Cardiac fibroblast (primary cell): Measurements from ENCODE around the gene OSBPL3.

Source experiments
- DNase-seq, 2 donors: peaks; one replicate each; pipeline versions ENCODE4 v3.0.0 to v3.0.0-alpha.2; 2010; ENCODE audit warnings: low read depth in 2 of 2
- H3K4me3 ChIP-seq, 2 donors: replicated peaks in 1 of 2; 1 replicate in 1 of 2; 2 replicates in 1 of 2; pipeline ENCODE4 v1.5.1; 2011; ENCODE audit warnings: low read depth in 2 of 2, low read length in 2 of 2, mild to moderate bottlenecking in 2 of 2, moderate library complexity in 1 of 2
- TF ChIP-seq, protein P1 (sequence below): IDR thresholded peaks from one replicate; pipeline ENCODE4 v1.5.1; 2011; ENCODE audit warnings: low read depth, mild to moderate bottlenecking, low read length, inconsistent platforms

Gene OSBPL3

DNA sequence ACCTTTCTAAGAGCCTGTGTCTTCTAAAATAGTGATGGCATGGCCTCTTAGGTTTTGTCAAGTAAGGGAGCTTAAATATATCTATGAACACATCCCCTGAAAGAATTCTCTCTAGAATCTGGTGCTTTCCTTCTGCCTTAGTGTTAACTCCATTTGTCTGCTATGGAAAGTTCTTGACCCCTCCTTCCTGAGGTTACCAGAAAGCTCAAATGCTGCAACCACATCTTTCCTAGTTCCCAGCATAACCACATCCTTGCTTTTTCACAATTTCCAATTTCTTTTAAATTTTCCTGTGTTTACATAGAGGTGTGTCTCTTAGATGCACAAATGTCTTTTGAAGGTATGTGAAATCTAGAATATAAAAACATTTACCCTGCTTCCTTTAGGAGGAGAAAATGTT lies 206.3 kb downstream of the OSBPL3 start:
- no peak for DNase-seq
- H3K4me3 ChIP-seq = no peak overlapping the region

DNA sequence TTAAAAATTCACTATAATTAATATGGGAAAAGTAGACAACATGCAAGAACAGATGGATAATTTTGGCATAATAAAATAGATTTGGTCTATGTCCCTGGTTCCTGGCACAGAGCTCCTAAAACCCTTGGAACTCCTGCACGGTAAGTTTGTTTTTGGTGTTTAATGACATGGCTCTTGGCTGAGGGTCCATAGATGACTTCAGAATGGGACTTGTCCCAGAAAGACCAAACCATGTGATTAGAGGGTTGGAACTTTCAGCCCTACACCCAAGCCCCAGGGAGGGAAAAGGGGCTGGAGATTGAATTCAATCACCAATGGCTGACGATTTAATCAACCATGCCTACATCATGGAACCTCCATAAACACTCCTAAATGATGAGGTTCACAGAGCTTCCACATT lies 210.1 kb downstream of the OSBPL3 start:
- TF ChIP-seq, protein P1, sequence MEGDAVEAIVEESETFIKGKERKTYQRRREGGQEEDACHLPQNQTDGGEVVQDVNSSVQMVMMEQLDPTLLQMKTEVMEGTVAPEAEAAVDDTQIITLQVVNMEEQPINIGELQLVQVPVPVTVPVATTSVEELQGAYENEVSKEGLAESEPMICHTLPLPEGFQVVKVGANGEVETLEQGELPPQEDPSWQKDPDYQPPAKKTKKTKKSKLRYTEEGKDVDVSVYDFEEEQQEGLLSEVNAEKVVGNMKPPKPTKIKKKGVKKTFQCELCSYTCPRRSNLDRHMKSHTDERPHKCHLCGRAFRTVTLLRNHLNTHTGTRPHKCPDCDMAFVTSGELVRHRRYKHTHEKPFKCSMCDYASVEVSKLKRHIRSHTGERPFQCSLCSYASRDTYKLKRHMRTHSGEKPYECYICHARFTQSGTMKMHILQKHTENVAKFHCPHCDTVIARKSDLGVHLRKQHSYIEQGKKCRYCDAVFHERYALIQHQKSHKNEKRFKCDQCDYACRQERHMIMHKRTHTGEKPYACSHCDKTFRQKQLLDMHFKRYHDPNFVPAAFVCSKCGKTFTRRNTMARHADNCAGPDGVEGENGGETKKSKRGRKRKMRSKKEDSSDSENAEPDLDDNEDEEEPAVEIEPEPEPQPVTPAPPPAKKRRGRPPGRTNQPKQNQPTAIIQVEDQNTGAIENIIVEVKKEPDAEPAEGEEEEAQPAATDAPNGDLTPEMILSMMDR = no peak
- no peak for DNase-seq
- H3K4me3 ChIP-seq = no peak overlapping the region

More for the DNA sequence above, 206.3 kb downstream of the OSBPL3 start:
- TF ChIP-seq, protein P1 = no peak

DNA sequence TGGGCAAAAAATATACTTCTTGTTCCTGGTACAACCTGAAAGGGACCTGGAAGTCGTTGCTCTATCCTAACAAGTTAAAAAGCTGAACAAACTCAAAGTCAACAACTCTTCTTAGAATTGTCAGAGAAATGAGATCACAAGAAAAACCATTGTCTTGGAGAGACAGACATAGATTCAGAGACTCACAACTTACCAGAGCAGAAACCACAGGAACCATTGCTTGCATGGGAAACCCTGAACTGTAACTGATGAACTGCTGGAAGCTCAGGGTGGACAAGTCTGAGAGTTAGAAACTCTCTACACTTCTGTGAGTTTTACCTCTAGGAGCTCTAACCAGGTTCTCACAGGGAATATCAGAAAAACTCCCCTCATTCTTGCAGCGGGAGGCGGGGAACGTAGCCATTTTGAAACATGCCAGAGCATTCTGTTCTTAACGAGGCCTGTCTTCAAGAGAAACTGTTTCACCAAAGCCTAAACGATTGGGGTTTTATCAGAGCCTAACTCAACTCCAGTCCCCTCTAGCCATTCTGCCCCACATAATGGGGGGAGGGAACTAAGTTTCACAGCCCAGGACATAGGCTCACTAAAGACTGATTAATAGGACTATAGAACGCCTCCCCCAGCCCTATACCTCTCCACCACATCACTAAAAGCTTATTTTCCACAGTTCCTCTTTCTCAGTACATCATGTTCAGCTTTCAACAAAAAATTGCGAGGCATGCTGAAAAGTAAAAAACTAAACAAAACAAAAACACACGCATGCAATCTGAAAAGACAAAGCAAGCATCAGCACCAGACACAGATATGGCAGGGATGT lies 210.8 kb downstream of the OSBPL3 start:
- H3K4me3 ChIP-seq = no peak overlapping the region
- TF ChIP-seq, protein P1 = no peak
- no peak for DNase-seq

DNA sequence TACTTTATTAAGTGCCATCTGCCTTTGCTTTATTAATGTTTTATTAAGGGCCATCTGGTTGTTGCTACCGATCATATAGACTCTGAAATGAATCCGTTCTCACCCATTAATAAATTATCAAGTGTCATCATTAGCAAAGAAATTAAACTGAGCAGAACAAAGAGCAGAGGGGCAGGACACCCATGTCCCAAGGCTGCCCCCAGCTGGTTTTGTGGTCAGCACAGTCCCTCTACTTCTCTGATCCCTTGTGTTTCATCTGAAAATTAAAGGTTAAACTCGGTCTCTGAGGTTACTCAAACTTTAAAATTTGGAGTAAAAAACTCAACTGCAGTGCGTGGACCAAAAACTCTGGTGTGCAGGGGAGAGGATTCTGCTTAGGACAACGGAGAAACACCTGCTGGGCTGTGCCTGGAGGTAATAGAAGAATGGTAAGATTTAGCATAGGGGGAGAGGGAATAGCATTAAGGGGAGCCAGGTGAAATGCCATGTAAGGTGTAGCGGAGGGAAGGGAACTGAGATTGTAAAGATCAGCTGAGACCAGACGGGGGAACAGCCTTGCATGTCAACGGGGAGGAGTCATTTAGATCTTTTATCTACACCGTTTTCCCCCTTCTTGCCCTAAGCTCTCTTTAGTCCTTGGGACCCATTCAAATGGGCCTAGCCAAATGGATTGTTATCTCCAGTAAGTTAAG lies 212.0 kb downstream of the OSBPL3 start:
- DNase-seq = no peak
- no peak overlapping the region for H3K4me3 ChIP-seq
- TF ChIP-seq, protein P1 = no peak

DNA sequence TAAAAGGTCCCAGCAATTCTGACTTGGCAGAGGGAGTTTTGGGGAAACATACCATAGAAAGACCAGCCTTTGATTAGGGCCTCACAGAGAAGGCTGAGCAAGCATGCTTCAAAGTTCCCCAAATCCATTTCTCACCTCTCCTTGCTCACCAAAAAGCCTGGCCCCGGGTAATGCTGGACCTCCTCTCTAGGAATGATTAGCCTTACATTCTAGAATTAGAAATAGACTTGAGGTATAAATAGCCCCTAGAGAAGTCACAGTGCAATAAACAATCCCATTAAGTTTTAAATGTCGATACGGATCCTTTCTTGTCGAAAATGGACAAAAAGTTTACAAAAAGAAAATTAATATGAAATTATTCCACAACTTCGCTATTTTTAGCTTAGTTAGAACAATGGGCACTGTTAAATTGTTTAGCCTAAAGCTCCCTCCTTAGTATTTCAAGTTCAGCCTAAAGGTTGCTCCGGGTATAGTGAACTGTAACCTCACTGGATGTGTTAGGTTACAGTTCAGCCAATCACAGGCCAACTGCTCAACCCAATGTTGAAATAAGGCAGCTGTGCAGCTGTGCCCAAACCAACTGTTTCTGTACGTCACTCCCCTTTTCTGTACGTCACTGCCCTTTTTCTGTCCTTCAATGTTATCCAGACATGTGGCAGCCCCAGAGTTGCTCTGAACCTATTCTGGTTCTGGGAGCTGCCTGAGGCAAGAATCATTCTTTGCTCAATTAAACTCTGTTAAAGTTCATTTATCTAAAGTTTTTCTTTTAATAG lies 214.8 kb downstream of the OSBPL3 start:
- H3K4me3 ChIP-seq = no peak overlapping the region
- DNase-seq = peak in 1 of 2 donors; percentile 35
- TF ChIP-seq, protein P1 = no peak

DNA sequence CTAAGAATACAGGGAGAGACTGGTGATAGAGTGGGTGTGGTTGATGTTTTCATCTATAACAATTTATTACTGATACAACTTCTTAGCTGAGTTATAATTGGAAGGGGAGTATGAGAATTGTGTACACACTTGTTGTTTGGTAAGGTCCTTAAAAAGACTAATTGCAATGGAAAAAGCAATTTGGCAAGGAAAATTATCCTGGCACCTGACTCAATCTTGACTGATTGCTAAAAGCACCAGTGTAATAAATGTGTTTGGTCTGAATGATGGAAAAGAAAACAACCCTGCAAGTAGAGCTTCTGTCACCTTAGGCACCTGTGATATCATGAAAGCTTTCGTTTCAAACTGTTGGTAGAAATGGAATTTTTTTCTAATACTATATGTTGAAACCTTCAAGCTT lies 216.0 kb downstream of the OSBPL3 start:
- no peak for DNase-seq
- TF ChIP-seq, protein P1 = no peak
- no peak overlapping the region for H3K4me3 ChIP-seq
